Activated naive CD8-positive, alpha-beta T cell (primary cell): Measurements from ENCODE around the gene RNF5.
"Not testable (repeated sequence)": the region's sequence is repeated elsewhere in the genome, so short reads cannot be mapped to it uniquely, and the experiment has no call there.

Source experiments
- H3K27ac Mint-ChIP-seq: one replicate; pipeline ENCODE4 v1.8.0; 2021; ENCODE audit warnings: mixed read lengths
- H3K27me3 Mint-ChIP-seq: one replicate; pipeline ENCODE4 v1.8.0; 2021; ENCODE audit warnings: mixed read lengths
- H3K36me3 Mint-ChIP-seq: one replicate; pipeline ENCODE4 v1.8.0; 2021; ENCODE audit warnings: mixed read lengths
- H3K4me1 Mint-ChIP-seq: one replicate; pipeline ENCODE4 v1.8.0; 2021; ENCODE audit warnings: low read depth, mixed read lengths
- H3K4me3 Mint-ChIP-seq: one replicate; pipeline ENCODE4 v1.8.0; 2021; ENCODE audit warnings: mild to moderate bottlenecking, mixed read lengths
- H3K9me3 Mint-ChIP-seq: one replicate; pipeline ENCODE4 v1.8.0; 2021; ENCODE audit warnings: low read depth, mixed read lengths

Gene RNF5

DNA sequence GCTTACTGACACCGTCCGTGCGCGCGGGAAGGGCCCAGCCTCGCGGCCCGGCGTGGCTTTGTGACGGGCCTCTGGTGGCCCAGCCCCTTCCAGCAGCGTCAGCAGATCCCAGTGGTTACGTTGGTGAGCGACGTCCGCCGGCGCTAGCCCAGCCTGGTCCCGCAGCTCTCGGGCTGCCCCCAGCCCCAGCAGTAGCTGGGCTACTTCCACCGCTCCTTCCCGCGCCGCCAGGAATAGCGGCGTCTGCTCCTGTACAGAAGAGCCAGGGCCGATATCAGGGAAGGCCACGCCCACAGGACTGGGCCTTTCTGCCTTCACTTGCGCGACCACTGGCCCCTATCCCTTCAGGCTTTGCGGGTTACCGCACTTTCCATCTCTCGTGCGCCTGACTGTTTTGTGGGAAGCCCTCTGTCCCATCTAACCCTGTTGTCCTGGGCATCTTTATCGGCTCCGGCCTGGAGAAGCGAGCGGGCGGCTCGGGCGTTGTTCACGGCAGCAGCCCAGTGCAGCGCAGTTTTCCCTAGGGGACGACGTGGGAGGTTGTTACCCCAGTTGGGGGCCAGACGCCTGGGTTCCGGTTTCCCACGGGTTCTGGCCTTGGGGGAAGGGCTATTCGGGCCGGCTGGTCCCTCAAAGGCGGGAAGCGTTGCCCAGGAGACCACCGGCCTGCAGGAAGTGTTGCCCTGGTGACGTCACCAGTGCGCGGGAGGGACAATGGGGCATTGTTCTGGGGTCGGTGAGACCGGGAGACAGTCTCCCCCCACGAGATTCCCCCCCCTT, 17.9 kb downstream of the RNF5 start:
- H3K36me3 Mint-ChIP-seq = no peaks in the 10 kb centered on the region
- peak overlapping the region; percentile 97 for H3K27ac Mint-ChIP-seq
- no peaks in the 10 kb centered on the region for H3K9me3 Mint-ChIP-seq
- H3K27me3 Mint-ChIP-seq = no peaks in the 10 kb centered on the region
- H3K4me1 Mint-ChIP-seq = peaks cover 39% of the 10 kb centered on the region
- peak overlapping the region; percentile 95 for H3K4me3 Mint-ChIP-seq

DNA sequence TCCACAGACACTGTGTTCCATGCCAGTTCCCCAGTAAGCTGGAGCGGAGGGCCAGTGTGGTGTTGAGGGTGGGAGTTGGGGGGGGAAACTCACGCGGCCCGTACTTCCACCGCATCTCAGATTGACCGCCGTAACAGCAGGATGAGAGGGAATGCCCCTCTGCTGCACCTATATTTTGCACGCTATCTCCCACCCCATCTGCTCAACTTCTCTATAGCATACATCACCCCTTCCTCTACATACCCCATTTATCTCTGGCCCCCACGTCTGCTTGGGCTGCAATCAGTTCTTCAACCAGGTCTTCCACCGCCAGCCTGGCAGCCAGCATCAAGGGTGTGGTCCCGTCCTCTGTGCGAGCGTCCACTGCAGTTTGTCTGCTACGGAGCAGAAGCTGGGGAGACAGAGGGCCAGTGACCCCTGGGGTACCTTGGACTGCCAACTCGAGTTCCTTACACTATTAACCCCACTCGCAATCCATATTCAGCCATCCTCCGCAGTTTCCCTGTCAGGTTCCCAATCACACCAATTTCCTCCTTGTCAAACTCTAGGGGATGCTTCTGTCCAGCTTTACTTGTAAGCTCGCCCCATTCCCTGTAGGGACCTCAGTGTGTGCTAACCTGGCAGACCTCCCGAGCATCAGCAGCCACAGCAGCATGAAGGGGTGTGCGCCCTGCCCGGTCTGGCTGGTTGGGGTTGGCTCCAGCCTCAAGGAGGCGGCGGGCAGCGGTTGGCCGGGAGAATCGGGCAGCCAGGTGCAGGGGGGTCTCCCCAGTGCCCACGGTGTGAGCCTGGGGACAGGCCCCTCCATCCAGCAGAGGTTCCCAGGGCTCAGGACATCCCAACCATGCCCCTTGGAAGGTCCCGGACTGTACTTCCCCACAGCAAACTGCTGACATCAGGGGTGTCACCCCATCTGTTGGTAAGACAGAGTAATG, 18.7 kb downstream of the RNF5 start:
- Mint-ChIP-seq H3K36me3 (no peaks in the 10 kb centered on the region), H3K9me3 (no peaks in the 10 kb centered on the region), H3K4me3 (peak overlapping the region; percentile 95), H3K27ac (peak overlapping the region; percentile 97), H3K4me1 (peaks cover 32% of the 10 kb centered on the region), H3K27me3 (no peaks in the 10 kb centered on the region)

DNA sequence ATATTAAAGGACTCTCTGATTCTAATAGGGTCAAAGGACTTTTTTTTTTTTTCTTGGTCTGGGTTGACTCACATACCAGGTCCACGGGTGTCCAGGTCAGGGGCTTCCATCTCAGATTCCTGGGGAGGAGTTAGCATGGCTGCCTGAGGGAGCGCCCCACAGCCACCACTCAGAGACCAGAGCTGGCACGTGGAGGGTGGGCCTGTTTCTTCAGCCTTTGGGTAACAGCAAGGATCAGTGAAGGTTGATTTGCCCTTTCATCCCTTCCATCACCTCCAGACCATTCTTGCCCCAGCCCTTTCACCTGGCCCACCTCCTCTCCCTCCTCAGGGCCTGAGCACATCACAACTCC, 20.1 kb downstream of the RNF5 start:
- Mint-ChIP-seq H3K27me3 (no peaks in the 10 kb centered on the region), H3K9me3 (no peaks in the 10 kb centered on the region), H3K27ac (peak overlapping the region; percentile 10), H3K4me3 (no peak overlapping the region), H3K36me3 (no peaks in the 10 kb centered on the region), H3K4me1 (peaks cover 25% of the 10 kb centered on the region)

DNA sequence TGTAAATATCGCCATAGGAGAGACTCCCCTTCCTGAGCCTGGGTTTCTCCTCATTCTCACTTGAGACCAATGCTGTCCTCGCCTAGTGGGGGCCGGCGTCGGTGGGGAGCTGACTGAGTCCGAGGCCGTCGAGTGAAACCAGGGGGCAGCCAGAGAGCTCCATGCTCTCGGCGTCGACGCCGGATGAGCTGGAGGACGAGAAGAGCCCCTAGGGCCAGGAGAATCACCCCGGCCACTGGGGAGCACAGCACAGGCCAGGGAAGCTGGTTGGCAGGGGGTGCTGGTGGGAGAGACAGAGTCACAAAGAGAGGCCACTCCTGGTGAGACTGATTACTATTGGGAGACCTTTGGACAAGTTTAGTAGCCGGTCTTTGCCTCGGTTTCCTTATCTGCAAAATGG, 20.7 kb downstream of the RNF5 start:
- no peaks in the 10 kb centered on the region for H3K9me3 Mint-ChIP-seq
- H3K4me3 Mint-ChIP-seq = no peak overlapping the region
- no peaks in the 10 kb centered on the region for H3K27me3 Mint-ChIP-seq
- H3K27ac Mint-ChIP-seq = no peak overlapping the region
- H3K4me1 Mint-ChIP-seq = peaks cover 19% of the 10 kb centered on the region
- H3K36me3 Mint-ChIP-seq = no peaks in the 10 kb centered on the region

DNA sequence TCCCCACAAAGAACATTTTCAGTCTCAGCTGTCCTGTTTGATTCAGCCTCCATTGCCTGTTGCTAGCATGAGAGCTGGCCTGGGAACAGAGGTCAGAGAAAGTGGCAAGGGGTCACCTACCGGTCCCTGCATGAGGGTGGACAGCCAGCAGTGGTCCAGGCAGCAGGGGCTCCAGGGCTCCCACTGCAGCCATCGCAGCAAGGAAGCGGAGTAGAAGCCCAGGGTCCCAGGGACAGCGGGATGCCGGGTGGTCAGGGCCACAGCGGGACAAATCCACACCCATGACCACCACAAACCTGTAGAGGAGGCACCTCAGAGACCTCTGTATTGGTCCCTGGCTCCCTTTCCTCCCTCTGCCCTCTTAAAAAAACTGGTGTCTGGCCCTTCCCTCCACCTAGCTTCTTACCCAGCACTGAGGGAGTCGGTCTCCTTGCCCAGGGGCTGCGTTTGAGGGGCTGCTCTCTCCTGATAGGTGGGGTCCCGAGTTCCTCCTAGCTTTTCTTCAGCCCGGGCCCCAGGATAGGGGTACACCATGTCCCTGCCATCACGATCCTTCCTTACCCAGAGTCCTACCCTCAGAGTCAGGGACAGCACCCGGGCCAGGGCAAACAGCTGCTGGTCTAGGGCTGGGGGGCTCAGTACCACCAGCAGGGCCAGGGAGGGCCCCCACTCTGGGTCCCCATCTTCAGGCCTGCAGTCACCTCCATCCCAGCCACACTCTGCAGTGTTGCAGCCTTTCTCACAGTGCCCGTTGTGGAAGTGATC, 22.7 kb downstream of the RNF5 start:
- Mint-ChIP-seq H3K9me3 (no peaks in the 10 kb centered on the region), H3K27me3 (no peaks in the 10 kb centered on the region), H3K4me3 (no peak overlapping the region), H3K36me3 (no peaks in the 10 kb centered on the region), H3K4me1 (peaks cover 4% of the 10 kb centered on the region), H3K27ac (no peak overlapping the region)

DNA sequence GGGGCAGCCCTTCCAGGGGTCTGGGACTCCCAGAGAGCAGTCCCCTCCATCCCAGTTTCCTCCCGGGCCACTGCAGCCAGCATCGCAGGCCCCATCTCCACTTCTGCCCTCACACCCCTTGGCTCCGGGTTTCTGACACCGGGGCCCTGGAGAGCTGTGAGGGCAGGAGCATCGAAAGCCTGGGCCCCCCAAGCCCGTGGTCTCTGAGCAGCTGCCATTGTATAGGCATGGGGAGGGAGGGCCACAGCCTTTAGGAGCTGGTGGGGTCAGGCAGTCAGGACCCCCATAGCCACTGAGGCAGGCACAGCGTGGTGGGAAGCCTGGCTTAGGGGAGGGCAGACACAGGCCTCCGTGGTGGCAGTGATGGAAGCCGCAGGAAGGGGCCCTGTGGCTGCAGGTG, 24.0 kb downstream of the RNF5 start:
- no peak overlapping the region for H3K4me3 Mint-ChIP-seq
- H3K9me3 Mint-ChIP-seq = no peaks in the 10 kb centered on the region
- no peak overlapping the region for H3K27ac Mint-ChIP-seq
- no peaks in the 10 kb centered on the region for H3K4me1 Mint-ChIP-seq
- no peaks in the 10 kb centered on the region for H3K27me3 Mint-ChIP-seq
- no peaks in the 10 kb centered on the region for H3K36me3 Mint-ChIP-seq

DNA sequence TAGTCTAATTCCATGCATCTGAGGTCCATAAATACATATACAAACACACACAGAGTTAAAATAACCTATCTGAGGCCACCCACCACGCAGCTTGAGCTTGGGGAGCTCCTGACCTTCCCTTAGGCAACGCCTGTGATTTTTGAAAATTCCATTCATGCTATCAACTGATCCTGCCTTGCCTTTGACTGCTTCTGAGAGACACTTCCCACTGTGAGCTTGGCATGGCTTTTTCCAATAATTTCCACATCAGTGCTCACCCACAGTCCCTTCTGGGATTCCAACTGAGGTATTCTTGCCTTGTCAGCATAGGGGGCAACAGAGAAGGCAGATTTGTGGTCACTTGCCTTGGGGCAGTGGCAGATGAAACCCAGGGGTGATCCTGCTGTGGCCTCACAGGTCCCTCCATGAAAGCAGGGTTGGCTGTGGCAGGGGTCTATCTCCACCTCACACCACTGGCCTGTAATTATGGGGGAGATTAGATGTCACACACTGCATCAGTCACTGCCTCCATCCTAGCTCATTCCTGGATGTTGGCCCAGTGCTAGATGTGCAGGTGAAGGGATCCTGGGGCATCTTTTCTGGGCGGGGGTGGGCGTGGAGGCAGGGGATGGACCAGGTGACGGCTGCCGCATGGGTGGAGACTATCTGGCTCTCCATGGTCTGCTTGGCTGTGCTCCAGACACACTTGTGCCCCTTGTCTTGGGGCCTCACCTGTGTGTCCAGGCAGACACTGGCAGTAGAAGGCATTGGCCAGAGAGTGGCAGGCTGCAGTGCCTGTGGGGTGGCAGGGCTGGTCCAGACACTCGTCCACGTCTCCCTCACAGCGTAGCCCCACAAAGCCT, 25.4 kb downstream of the RNF5 start:
- Mint-ChIP-seq H3K4me3 (no peak overlapping the region), H3K4me1 (no peaks in the 10 kb centered on the region), H3K9me3 (no peaks in the 10 kb centered on the region)

DNA sequence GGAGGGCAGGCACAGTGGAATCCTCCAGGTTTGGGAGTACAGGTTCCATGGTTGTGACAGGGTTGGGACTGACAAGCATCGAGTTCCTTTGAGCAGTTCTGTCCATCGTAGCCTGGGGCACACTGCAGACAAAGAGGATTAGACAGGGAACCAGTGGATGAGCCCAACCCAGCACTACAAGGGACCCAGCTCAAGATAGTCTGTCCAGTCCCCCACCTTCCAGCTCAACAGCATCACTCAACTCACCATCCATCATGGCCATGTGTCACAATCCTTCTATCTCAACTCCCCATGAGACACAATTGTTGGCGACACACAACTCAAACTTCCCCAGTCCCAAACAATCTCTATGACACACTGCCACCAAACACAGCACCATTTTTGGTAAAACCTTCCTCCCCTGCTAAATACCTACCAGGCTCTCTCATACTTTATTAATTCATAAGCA, 26.1 kb downstream of the RNF5 start:
- no peaks in the 10 kb centered on the region for H3K4me1 Mint-ChIP-seq
- no peaks in the 10 kb centered on the region for H3K36me3 Mint-ChIP-seq
- H3K9me3 Mint-ChIP-seq = no peaks in the 10 kb centered on the region
- no peak overlapping the region for H3K4me3 Mint-ChIP-seq
- no peak overlapping the region for H3K27ac Mint-ChIP-seq
- no peaks in the 10 kb centered on the region for H3K27me3 Mint-ChIP-seq

More for the DNA sequence above, 25.4 kb downstream of the RNF5 start:
- Mint-ChIP-seq H3K27me3 (no peaks in the 10 kb centered on the region), H3K36me3 (no peaks in the 10 kb centered on the region), H3K27ac (no peak overlapping the region)

DNA sequence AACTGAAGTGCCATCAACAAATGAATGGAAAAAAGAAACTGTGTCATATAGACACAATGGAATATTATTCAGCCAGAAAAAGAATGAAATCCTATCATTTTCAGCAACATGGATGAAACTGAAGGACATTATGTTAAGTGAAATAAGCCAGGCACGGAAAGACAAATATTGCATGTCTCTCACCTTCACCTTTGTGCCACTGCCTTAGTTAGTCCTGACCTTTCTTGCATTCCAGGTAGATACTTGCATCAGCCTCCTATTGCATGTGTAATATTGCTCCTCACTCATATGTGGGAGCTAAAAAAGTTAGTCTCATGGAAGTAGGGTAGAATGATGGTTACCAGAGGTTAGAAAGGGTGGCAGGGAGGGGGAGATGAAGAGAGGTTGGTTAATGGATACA, 30.8 kb downstream of the RNF5 start:
- no peaks in the 10 kb centered on the region for H3K4me1 Mint-ChIP-seq
- no peak overlapping the region for H3K4me3 Mint-ChIP-seq
- no peaks in the 10 kb centered on the region for H3K9me3 Mint-ChIP-seq
- no peak overlapping the region for H3K27ac Mint-ChIP-seq
- H3K36me3 Mint-ChIP-seq = no peaks in the 10 kb centered on the region
- no peaks in the 10 kb centered on the region for H3K27me3 Mint-ChIP-seq

DNA sequence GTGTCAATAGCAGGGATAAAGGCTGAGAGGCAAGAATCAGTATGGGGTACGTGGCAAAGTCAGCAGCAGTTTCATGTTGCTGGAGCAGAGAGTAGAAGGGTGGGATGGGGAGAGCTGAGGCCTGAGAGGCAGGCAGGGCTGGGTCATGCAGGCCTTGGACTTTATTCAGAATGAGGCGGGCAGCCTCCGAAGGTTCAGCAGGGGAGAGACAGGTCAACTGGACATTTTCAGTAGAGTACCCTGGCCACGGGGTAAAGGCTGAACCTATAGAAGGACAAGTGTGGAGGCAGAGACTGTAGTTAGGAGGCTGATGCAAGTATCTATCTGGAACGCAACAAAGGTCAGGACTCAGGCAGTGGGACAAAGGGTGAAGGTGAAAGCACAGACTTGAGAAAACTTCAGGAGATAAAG, 32.0 kb downstream of the RNF5 start:
- H3K36me3 Mint-ChIP-seq = no peaks in the 10 kb centered on the region
- no peaks in the 10 kb centered on the region for H3K9me3 Mint-ChIP-seq
- H3K4me3 Mint-ChIP-seq = no peak overlapping the region
- H3K27ac Mint-ChIP-seq = no peak overlapping the region
- H3K27me3 Mint-ChIP-seq = no peaks in the 10 kb centered on the region
- H3K4me1 Mint-ChIP-seq = no peaks in the 10 kb centered on the region

DNA sequence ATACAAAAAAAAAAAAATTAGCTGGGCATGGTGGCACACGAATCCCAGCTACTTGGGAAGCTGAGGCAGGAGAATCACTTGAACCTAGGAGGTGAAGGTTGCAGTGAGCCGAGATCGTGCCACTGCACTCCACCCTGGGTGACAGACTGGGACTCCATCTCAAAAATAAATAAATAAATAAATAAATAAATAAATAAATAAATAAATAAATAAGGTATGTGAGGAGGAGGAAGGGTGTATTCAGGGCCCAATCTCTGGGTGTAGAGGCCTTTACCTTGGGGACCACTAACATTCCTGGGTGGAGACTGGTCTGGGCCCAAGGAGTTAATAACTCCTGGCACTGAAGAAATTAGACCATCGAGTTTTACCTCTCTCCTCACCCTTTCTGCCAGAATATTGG, 33.2 kb downstream of the RNF5 start:
- not testable (repeated sequence) for H3K9me3 Mint-ChIP-seq, H3K36me3 Mint-ChIP-seq, H3K27ac Mint-ChIP-seq, H3K27me3 Mint-ChIP-seq, H3K4me1 Mint-ChIP-seq, H3K4me3 Mint-ChIP-seq

DNA sequence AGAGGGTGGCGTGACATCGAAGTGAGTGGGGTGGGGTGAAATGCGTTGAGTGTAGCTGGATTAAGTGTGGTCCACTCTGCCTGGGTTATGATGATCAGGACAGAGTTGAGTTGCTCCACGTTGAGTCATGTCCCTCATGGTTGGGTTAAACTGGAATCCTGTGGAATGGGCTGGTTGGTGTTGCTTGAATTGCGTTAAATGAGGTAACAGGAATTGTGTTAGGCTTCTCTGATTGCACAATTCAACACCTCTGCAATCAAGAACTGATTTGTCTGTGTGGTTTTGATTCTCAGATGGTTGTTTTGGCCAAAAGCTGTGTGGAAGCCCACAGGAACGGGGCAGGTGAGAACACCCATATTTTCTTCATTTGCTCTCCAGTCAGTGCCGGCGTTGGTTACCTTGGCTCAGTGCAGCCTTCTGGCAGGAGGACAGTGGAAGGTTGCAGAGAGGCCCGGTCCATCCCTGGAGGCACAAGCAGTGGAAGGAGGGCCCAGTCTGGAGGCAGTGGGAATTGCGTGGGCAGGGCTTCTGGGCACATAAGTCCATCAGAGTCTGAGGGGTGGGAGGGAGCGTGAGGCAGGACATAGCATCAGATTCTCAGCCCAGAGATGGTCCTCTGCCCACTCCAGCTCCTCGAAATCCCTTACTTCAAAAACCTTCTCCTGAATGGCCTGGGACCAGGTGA, 34.0 kb downstream of the RNF5 start:
- H3K36me3 Mint-ChIP-seq = no peaks in the 10 kb centered on the region
- H3K27me3 Mint-ChIP-seq = no peaks in the 10 kb centered on the region
- H3K27ac Mint-ChIP-seq = no peak overlapping the region
- no peak overlapping the region for H3K4me3 Mint-ChIP-seq
- no peaks in the 10 kb centered on the region for H3K9me3 Mint-ChIP-seq
- H3K4me1 Mint-ChIP-seq = no peaks in the 10 kb centered on the region

DNA sequence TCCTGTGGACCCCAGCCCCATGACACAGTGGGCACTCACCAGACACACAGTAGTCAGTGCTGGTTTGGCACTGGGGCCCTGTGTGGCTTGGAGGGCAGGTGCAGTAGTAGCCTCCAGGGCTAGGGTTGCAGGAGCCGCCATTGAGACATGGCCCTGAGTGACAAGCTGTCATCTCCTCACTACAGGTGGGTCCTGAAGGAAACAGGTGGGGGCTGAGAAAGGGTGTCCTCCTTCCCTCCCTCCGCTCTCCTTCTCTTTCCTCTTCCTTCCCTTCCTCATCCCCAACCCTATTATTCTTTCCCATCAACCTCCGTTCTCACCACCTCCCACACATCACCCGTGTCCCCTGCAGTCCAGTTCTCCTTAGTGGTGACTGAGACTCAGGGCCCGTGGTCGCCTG, 35.4 kb downstream of the RNF5 start:
- Mint-ChIP-seq H3K27ac (no peak overlapping the region), H3K36me3 (peaks cover 2% of the 10 kb centered on the region), H3K4me3 (no peak overlapping the region), H3K9me3 (no peaks in the 10 kb centered on the region), H3K27me3 (peaks cover 2% of the 10 kb centered on the region), H3K4me1 (no peaks in the 10 kb centered on the region)

DNA sequence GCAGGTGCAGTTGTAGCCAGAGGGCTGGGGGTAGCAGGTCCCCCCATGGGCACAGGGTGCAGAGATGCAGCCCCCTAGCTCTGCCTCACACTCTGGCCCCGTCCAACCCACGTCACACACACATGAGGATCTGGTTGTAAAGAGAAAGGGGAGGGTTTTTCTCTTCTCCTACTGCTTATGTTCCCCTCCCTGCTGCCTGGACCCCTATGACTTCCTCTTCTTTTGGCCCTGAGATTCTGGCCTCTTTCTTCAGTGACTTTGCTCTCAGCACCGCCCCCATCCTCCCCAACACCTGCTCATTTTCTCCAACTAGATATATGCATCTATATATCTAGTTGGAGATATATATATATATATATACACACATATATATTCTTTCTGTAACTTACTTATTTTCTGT, 35.9 kb downstream of the RNF5 start:
- Mint-ChIP-seq H3K9me3 (no peaks in the 10 kb centered on the region), H3K4me1 (no peaks in the 10 kb centered on the region), H3K36me3 (peaks cover 2% of the 10 kb centered on the region), H3K4me3 (no peak overlapping the region), H3K27me3 (peaks cover 2% of the 10 kb centered on the region), H3K27ac (no peak overlapping the region)
